Neural progenitor cell (in vitro differentiated cells): ENCODE data around the gene DSTN. TPM values are rescaled to one million over a fixed set of nuclear protein-coding genes. Genes with fewer than 3 reads are reported as not detected.

ENCODE experiments used
- DNase-seq: peaks from one replicate; pipeline ENCODE4 v3.0.0-alpha.2; 2016; ENCODE audit warnings: low spot score
- H2AFZ ChIP-seq: fragments of 200-600 bp; sonication (generic); replicated peaks from 2 replicates; pipeline ENCODE4 v1.6.1; 2016; ENCODE audit warnings: antibody characterized with exemption
- H3F3A ChIP-seq: fragments of 200-600 bp; sonication (generic); 2 replicates; pipeline ENCODE4 v1.6.1; 2016; ENCODE audit warnings: antibody characterized with exemption, low read depth
- H3K27ac ChIP-seq: fragments of 200-600 bp; sonication (generic); 2 replicates; pipeline ENCODE4 v1.5.1; 2016; ENCODE audit warnings: mild to moderate bottlenecking
- H3K27me3 ChIP-seq: fragments of 200-600 bp; sonication (generic); 2 replicates; pipeline ENCODE4 v1.6.1; 2016; ENCODE audit warnings: mild to moderate bottlenecking, moderate library complexity
- H3K36me3 ChIP-seq: fragments of 200-600 bp; sonication (generic); 2 replicates; pipeline ENCODE4 v1.5.1; 2016
- H3K4me1 ChIP-seq: fragments of 200-600 bp; sonication (generic); 2 replicates; pipeline ENCODE4 v1.6.1; 2016; ENCODE audit warnings: mixed run types
- H3K4me2 ChIP-seq: fragments of 200-600 bp; sonication (generic); 2 replicates; pipeline ENCODE4 v1.6.1; 2016
- H3K4me3 ChIP-seq: fragments of 200-600 bp; sonication (generic); 2 replicates; pipeline ENCODE4 v1.5.1; 2016
- H3K79me2 ChIP-seq: fragments of 200-600 bp; sonication (generic); 2 replicates; pipeline ENCODE4 v1.6.1; 2016; ENCODE audit warnings: low read depth
- H3K9ac ChIP-seq: fragments of 200-600 bp; sonication (generic); 2 replicates; pipeline ENCODE4 v1.6.1; 2016
- H3K9me3 ChIP-seq: fragments of 200-600 bp; sonication (generic); 2 replicates; pipeline ENCODE4 v1.5.1; 2016; ENCODE audit warnings: low read depth
- H4K20me1 ChIP-seq: fragments of 200-600 bp; sonication (generic); 2 replicates; pipeline ENCODE4 v1.6.1; 2016; ENCODE audit warnings: low read depth
- H3K27ac Mint-ChIP-seq: 3 replicates; pipeline ENCODE4 v1.8.0; 2021; ENCODE audit warnings: mixed read lengths
- H3K27me3 Mint-ChIP-seq: 2 replicates; pipeline ENCODE4 v1.8.0; 2022; ENCODE audit warnings: low read depth, mild to moderate bottlenecking, inconsistent platforms, moderate library complexity, mixed read lengths; ENCODE audit not compliant: insufficient read depth
- H3K36me3 Mint-ChIP-seq: 3 replicates; pipeline ENCODE4 v1.8.0; 2021; ENCODE audit warnings: mixed read lengths
- H3K4me1 Mint-ChIP-seq: 3 replicates; pipeline ENCODE4 v1.8.0; 2021; ENCODE audit warnings: mixed read lengths
- H3K4me3 Mint-ChIP-seq: 3 replicates; pipeline ENCODE4 v1.8.0; 2021; ENCODE audit warnings: mild to moderate bottlenecking, moderate library complexity, mixed read lengths
- H3K9me3 Mint-ChIP-seq: 3 replicates; pipeline ENCODE4 v1.8.0; 2020; ENCODE audit warnings: mixed read lengths
- EZH2 ChIP-seq: fragments of 200-600 bp; sonication (generic); IDR thresholded peaks from 2 replicates; pipeline ENCODE4 v1.6.1; 2017; ENCODE audit warnings: antibody characterized with exemption, mild to moderate bottlenecking, moderate library complexity
- EZH2phosphoT487 ChIP-seq: fragments of 200-600 bp; sonication (generic); IDR thresholded peaks from 2 replicates; pipeline ENCODE4 v1.6.1; 2017; ENCODE audit warnings: antibody characterized with exemption
- total RNA-seq: library from RNA; depleted of rRNA; stranded (reverse); fragments of >200 nt; gene quantifications from 2 replicates; pipeline ENCODE4 v1.2.3, GENCODE V29; 2015; ENCODE audit warnings: low replicate concordance
- TF ChIP-seq, protein P1 (sequence below): fragments of 200-600 bp; sonication (generic); IDR thresholded peaks from 2 replicates; pipeline ENCODE4 v1.5.1; 2017; ENCODE audit warnings: antibody characterized with exemption, mild to moderate bottlenecking

Gene DSTN
- total RNA-seq, 1 donor from 2014 or later = 158 TPM

DNA sequence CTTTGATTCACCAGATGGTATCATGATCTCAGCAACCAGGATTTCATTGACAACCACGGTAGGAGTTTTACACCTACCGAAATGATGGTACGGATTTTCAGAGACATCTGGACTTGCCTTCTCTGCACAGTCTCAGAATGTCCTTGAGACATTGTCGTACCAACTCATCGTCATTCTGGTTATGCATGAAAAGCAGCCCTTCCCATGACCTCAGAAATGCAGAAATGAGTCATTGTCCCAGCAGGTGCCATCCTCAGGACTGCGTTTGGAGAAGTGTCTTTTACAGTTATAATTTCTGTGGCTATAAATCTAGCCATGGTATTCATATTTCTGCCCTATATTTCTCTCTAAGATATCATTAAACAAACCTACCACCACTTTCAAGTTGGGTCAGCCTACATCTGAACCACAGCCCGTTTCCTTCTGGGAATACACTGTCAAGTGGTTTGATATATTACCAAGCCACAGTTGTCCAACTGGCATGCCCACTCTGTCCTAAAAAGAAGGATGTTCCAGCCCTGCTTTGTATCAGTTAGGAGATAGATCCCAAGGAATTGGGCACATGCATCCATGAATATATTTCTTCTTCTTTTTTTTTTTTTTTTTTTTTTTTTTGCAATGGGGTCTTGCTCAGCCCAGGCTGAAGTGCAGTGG is 31.2 kb upstream of the DSTN start:
- no peak overlapping the region for H2AFZ ChIP-seq
- H3K4me2 ChIP-seq = no peak overlapping the region
- H3F3A ChIP-seq = no peaks in the 10 kb centered on the region
- H3K27ac ChIP-seq = no peak overlapping the region
- no peaks in the 10 kb centered on the region for H3K9me3 ChIP-seq
- peaks cover 12% of the 10 kb centered on the region for H3K4me1 Mint-ChIP-seq
- H3K27me3 ChIP-seq = peaks cover 65% of the 10 kb centered on the region
- H3K79me2 ChIP-seq = no peaks in the 10 kb centered on the region
- no peak overlapping the region for H3K27ac Mint-ChIP-seq
- no peak for DNase-seq
- H3K9ac ChIP-seq = no peak overlapping the region
- peaks cover 3% of the 10 kb centered on the region for H3K4me1 ChIP-seq
- H3K4me3 ChIP-seq = no peak overlapping the region
- H3K36me3 ChIP-seq = no peaks in the 10 kb centered on the region
- no peak for TF ChIP-seq EZH2
- TF ChIP-seq EZH2phosphoT487 = no peak
- TF ChIP-seq, protein P1, sequence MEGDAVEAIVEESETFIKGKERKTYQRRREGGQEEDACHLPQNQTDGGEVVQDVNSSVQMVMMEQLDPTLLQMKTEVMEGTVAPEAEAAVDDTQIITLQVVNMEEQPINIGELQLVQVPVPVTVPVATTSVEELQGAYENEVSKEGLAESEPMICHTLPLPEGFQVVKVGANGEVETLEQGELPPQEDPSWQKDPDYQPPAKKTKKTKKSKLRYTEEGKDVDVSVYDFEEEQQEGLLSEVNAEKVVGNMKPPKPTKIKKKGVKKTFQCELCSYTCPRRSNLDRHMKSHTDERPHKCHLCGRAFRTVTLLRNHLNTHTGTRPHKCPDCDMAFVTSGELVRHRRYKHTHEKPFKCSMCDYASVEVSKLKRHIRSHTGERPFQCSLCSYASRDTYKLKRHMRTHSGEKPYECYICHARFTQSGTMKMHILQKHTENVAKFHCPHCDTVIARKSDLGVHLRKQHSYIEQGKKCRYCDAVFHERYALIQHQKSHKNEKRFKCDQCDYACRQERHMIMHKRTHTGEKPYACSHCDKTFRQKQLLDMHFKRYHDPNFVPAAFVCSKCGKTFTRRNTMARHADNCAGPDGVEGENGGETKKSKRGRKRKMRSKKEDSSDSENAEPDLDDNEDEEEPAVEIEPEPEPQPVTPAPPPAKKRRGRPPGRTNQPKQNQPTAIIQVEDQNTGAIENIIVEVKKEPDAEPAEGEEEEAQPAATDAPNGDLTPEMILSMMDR = no peak
- peaks cover 35% of the 10 kb centered on the region for H3K27me3 Mint-ChIP-seq
- peaks cover 9% of the 10 kb centered on the region for H4K20me1 ChIP-seq
- no peak overlapping the region for H3K4me3 Mint-ChIP-seq
- H3K36me3 Mint-ChIP-seq = no peaks in the 10 kb centered on the region
- H3K9me3 Mint-ChIP-seq = no peaks in the 10 kb centered on the region

DNA sequence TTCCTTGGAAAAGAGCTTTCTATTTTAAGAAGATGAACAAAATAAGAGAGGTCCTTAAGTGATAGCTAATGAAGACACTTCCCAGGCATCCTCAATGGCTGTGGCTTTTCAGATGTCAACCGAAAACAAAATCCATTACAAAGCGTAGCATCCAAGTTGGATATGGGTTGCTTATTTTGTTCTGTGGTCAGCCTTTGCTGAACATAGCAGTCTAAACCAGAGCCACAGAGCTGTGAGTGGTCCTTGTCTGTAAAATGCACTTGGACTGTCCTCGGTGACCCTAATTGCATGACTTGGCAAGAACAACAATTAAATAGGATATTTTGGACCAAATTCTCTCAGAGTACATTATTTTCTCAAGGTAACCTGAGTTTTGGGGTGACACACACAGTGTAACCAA is 28.3 kb upstream of the DSTN start:
- Histone ChIP-seq H3K27ac (no peak overlapping the region), H3K79me2 (no peaks in the 10 kb centered on the region), H3K27me3 (peaks cover 35% of the 10 kb centered on the region), H3K36me3 (no peaks in the 10 kb centered on the region), H3K4me3 (no peak overlapping the region), H3K4me2 (no peak overlapping the region), H2AFZ (no peak overlapping the region), H3K9me3 (no peaks in the 10 kb centered on the region), H4K20me1 (no peaks in the 10 kb centered on the region), H3K9ac (no peak overlapping the region), H3F3A (no peaks in the 10 kb centered on the region), H3K4me1 (no peaks in the 10 kb centered on the region)
- peaks cover 8% of the 10 kb centered on the region for H3K4me1 Mint-ChIP-seq
- H3K36me3 Mint-ChIP-seq = no peaks in the 10 kb centered on the region
- no peak overlapping the region for H3K4me3 Mint-ChIP-seq
- peaks cover 18% of the 10 kb centered on the region for H3K27me3 Mint-ChIP-seq
- no peaks in the 10 kb centered on the region for H3K9me3 Mint-ChIP-seq
- no peak overlapping the region for H3K27ac Mint-ChIP-seq
- no peak for TF ChIP-seq EZH2phosphoT487
- TF ChIP-seq, protein P1 = no peak
- no peak for TF ChIP-seq EZH2
- no peak for DNase-seq

DNA sequence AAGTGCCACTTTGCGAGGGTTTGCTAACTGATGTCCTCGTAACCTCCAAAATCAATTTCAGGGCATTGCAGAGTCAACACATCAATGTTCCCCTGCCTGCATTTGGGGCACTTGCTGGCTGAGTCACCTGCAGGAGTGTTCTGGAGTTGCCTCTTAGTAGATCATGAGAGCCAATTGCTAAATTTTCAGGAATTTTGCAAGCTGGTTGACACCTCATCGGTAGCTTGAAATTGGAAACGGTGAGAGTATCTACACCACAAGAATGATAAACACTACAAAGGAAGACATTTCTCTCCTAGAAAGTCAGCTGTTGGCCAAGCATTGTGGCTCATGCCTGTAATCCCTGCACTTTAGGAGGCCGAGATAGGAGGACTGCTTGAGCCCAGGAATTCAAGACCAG is 27.9 kb upstream of the DSTN start:
- no peaks in the 10 kb centered on the region for H3F3A ChIP-seq
- H3K27ac Mint-ChIP-seq = no peak overlapping the region
- H3K9me3 ChIP-seq = no peaks in the 10 kb centered on the region
- H3K4me1 Mint-ChIP-seq = peaks cover 5% of the 10 kb centered on the region
- H3K4me3 Mint-ChIP-seq = no peak overlapping the region
- no peak overlapping the region for H3K9ac ChIP-seq
- H3K36me3 Mint-ChIP-seq = no peaks in the 10 kb centered on the region
- peaks cover 33% of the 10 kb centered on the region for H3K27me3 ChIP-seq
- no peak overlapping the region for H2AFZ ChIP-seq
- no peaks in the 10 kb centered on the region for H3K4me1 ChIP-seq
- H3K27me3 Mint-ChIP-seq = peaks cover 15% of the 10 kb centered on the region
- no peak overlapping the region for H3K4me3 ChIP-seq
- no peak overlapping the region for H3K4me2 ChIP-seq
- H3K27ac ChIP-seq = no peak overlapping the region
- TF ChIP-seq, protein P1 = no peak
- TF ChIP-seq EZH2 (no peak), EZH2phosphoT487 (no peak)
- no peak for DNase-seq
- no peaks in the 10 kb centered on the region for H3K36me3 ChIP-seq
- H3K79me2 ChIP-seq = no peaks in the 10 kb centered on the region
- H3K9me3 Mint-ChIP-seq = no peaks in the 10 kb centered on the region
- no peaks in the 10 kb centered on the region for H4K20me1 ChIP-seq
